ENCODE data around the gene EIPR1. TPM values are rescaled to one million over a fixed set of nuclear protein-coding genes. Genes with fewer than 3 reads are reported as not detected.
A peak's percentile ranks its signal among the peaks of the same experiment; 100 is the strongest.

Gene EIPR1
- total and polyA plus RNA-seq, 2 of the 13 experiments (the other 11 are each of a cell fraction or from before 2014, with no cell fraction given), result 70.0 to 96.3 TPM

- Histone ChIP-seq H2AFZ (ENCODE audit: low read length) (no peak overlapping the region), H3K4me3 (replicated peaks in 1 of 3; ENCODE audit: insufficient read depth in 1 of 3, low read depth in 2 of 3, low read length in 3 of 3) (no peak overlapping the region), H3K4me1 (ENCODE audit: insufficient read depth, low read length) (no peaks in the 10 kb centered on the region), H3K4me2 (ENCODE audit: low read depth, low read length) (no peak overlapping the region), H4K20me1 (ENCODE audit: insufficient read depth, low read length) (no peaks in the 10 kb centered on the region), H3K27me3 (ENCODE audit: control insufficient read depth in 1 of 2, insufficient read depth in 2 of 2, low read length in 2 of 2) (no peaks in the 10 kb centered on the region), H3K27ac (ENCODE audit: extremely low read length, insufficient read depth, low read length) (no peak overlapping the region), H3K9ac (ENCODE audit: insufficient read depth, low read depth, low read length) (no peak overlapping the region), H3K36me3 (replicated peaks in 1 of 2; ENCODE audit: control insufficient read depth in 1 of 2, insufficient read depth in 2 of 2, low read length in 2 of 2) (no peaks in the 10 kb centered on the region), H3K9me3 (ENCODE audit: low read length) (no peaks in the 10 kb centered on the region), H3K79me2 (ENCODE audit: insufficient read depth, low read length) (no peaks in the 10 kb centered on the region)
- DNase-seq (ENCODE audit: low spot score), result no peak
- in situ Hi-C loops (cut with HindIII; ENCODE audit: extremely low pct_ligation_motif_present, low pct_unique_long_range_greater_than_20kb), result no loop called here
- intact Hi-C loops (cut with micrococcal nuclease; ENCODE audit: unreplicated experiment), result no loop called here
- ChIA-PET CTCF (ENCODE audit: low intra/inter-chr PET ratio, low total read pairs) (no interaction called here), POLR2A (no interaction called here)
- no peak for FAIRE-seq
- no TSS peak for BruUV-seq (replicated peaks)
- TF ChIP-seq NBN (conservative IDR thresholded peaks at IDR 0.05), result no peak
- TF ChIP-seq MNT (IDR thresholded peaks at IDR 0.05), result peak; percentile 88
- no peak for TF ChIP-seq CREBL2 (CRISPR knock-in tag; IDR thresholded peaks at IDR 0.05; ENCODE audit: borderline replicate concordance)
- WGBS (ENCODE audit: low lambda C conversion rate), result 73% methylated on average over 8 of the region's 8 CpGs
- no peak for ATAC-seq
Observed at GRCh38 chr2:3143602-3144001, 234.0 kb downstream of the EIPR1 start.

- FAIRE-seq, result no peak
- H3K36me3 ChIP-seq (replicated peaks in 1 of 2; ENCODE audit: control insufficient read depth in 1 of 2, insufficient read depth in 2 of 2, low read length in 2 of 2), result no peaks in the 10 kb centered on the region
- H3K79me2 ChIP-seq (ENCODE audit: insufficient read depth, low read length), result no peaks in the 10 kb centered on the region
- H3K4me3 ChIP-seq (replicated peaks in 1 of 3; ENCODE audit: insufficient read depth in 1 of 3, low read depth in 2 of 3, low read length in 3 of 3), result no peak overlapping the region
- no peaks in the 10 kb centered on the region for H3K9me3 ChIP-seq (ENCODE audit: low read length)
- no peaks in the 10 kb centered on the region for H4K20me1 ChIP-seq (ENCODE audit: insufficient read depth, low read length)
- CTCF ChIA-PET (ENCODE audit: low intra/inter-chr PET ratio, low total read pairs), result no interaction called here
- 85% methylated on average over 17 of the region's 18 CpGs for WGBS (ENCODE audit: low lambda C conversion rate)
- in situ Hi-C loops (cut with HindIII; ENCODE audit: extremely low pct_ligation_motif_present, low pct_unique_long_range_greater_than_20kb), result no loop called here
- intact Hi-C loops (cut with micrococcal nuclease; ENCODE audit: unreplicated experiment), result no loop called here
- ATAC-seq, result no peak; the same call in 2 of the 3 replicates
- BruUV-seq (replicated peaks), result no TSS peak
- TF ChIP-seq ZSCAN31 (CRISPR knock-in tag; IDR thresholded peaks at IDR 0.05; ENCODE audit: low read depth) (no peak), ZNF235 (CRISPR knock-in tag; IDR thresholded peaks at IDR 0.05; ENCODE audit: borderline replicate concordance) (no peak)
- H3K27me3 ChIP-seq (ENCODE audit: control insufficient read depth in 1 of 2, insufficient read depth in 2 of 2, low read length in 2 of 2), result no peaks in the 10 kb centered on the region
- no peak overlapping the region for H3K4me2 ChIP-seq (ENCODE audit: low read depth, low read length)
- no peak overlapping the region for H3K9ac ChIP-seq (ENCODE audit: insufficient read depth, low read depth, low read length)
- no peaks in the 10 kb centered on the region for H3K4me1 ChIP-seq (ENCODE audit: insufficient read depth, low read length)
- H2AFZ ChIP-seq (ENCODE audit: low read length), result no peak overlapping the region
- POLR2A ChIA-PET, result no interaction called here
- DNase-seq (ENCODE audit: low spot score), result no peak
- no peak overlapping the region for H3K27ac ChIP-seq (ENCODE audit: extremely low read length, insufficient read depth, low read length)
Observed at GRCh38 chr2:3142961-3143571, 234.6 kb downstream of the EIPR1 start.

Measured in HepG2 (cell line).